HG03439 (cell line): ENCODE measurements around the gene COPS7B.

ENCODE experiments used
- ATAC-seq: cut with Tn5 transposase; IDR thresholded peaks from one replicate; pipeline ENCODE4 v1.9.1; 2021; ENCODE audit warnings: mild to moderate bottlenecking, moderate library complexity; ENCODE audit not compliant: unreplicated experiment

COPS7B gene

GRCh38 chr2:231785413-231785812 is 832 bp upstream of the COPS7B start:
- ATAC-seq = no peak

GRCh38 chr2:231785822-231786176 is 446 bp upstream of the COPS7B start:
- ATAC-seq = peak; percentile 7

GRCh38 chr2:231786917-231787292 is 660 bp downstream of the COPS7B start:
- no peak for ATAC-seq

- ATAC-seq = no peak
These were observed 4.9 kb downstream of the COPS7B start for GRCh38 chr2:231791107-231791506.

- no peak for ATAC-seq
These were observed 8.1 kb downstream of the COPS7B start for GRCh38 chr2:231794383-231794782.

- ATAC-seq = no peak
These were observed 9.5 kb downstream of the COPS7B start for GRCh38 chr2:231795525-231796327.

- no peak for ATAC-seq
These were observed 14.3 kb downstream of the COPS7B start for GRCh38 chr2:231800493-231801091.

- ATAC-seq = no peak
These were observed 17.4 kb downstream of the COPS7B start for GRCh38 chr2:231803501-231804138.

GRCh38 chr2:231807020-231807419 is 20.8 kb downstream of the COPS7B start:
- no peak for ATAC-seq

- no peak for ATAC-seq
These were observed 24.7 kb downstream of the COPS7B start for GRCh38 chr2:231810905-231811304.

- ATAC-seq = no peak
These were observed 30.2 kb downstream of the COPS7B start for GRCh38 chr2:231816327-231817026.

- no peak for ATAC-seq
These were observed 33.3 kb downstream of the COPS7B start for GRCh38 chr2:231819447-231820042.

- ATAC-seq = no peak
These were observed 34.6 kb downstream of the COPS7B start for GRCh38 chr2:231820786-231821303.

GRCh38 chr2:231821908-231822307 is 35.7 kb downstream of the COPS7B start:
- ATAC-seq = no peak

- ATAC-seq = no peak
These were observed 66.9 kb downstream of the COPS7B start for GRCh38 chr2:231853105-231853504.

GRCh38 chr2:231854616-231855125 is 68.4 kb downstream of the COPS7B start:
- no peak for ATAC-seq

- ATAC-seq = no peak
These were observed 70.7 kb downstream of the COPS7B start for GRCh38 chr2:231856959-231857358.
